ENCODE results near the gene LTF. TPM values are rescaled to one million over a fixed set of nuclear protein-coding genes. Genes with fewer than 3 reads are reported as not detected.
A peak's percentile ranks its signal among the peaks of the same experiment; 100 is the strongest.
"Not testable (repeated sequence)": the region's sequence is repeated elsewhere in the genome, so short reads cannot be mapped to it uniquely, and the experiment has no call there.

The LTF gene
- polyA plus RNA-seq, 6 donors from 2014 or later = 2.5 TPM; not detected in 5

DNA sequence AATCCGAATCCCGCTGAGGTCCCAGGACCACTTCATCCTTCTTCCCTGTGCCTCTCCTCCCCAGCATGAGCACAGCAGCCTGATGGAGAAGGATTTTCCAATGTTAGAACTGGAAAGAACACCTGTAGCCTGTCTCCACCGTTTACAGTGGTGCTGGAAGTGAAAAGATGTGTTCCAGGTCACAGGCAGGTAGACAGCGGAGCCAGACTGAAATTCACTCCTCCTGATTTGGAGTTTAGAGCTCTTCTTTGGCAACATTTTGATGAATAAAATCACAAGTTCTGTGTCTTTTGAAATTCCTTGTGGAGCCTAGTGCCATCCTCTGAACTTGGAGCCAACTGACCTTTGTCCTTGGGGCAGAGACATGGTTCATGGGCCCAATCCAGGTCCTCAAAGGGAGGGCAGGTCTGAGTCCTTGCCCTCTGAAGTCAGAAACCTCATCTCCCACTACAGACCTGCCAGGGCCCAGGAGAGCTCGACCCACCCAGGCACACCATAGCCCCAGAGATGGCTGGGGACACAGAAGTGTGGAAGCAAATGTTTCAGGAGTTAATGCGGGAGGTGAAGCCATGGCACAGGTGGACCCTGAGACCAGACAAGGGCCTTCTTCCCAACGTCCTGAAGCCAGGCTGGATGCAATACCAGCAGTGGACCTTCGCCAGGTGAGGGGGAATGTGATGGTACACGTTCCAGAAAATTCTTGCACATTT is 33.0 kb upstream of the LTF start, which contains the start of gene RTP3:
Gene RTP3, plus strand, starts transcription at position 421 of the 710 bp plus-strand sequence. Its CDS starts 87 bp downstream, at position 508.
- no peak for DNase-seq
- no peaks in the 10 kb centered on the region for H3K36me3 Mint-ChIP-seq
- peak within 1 kb of the TSS in 2 of 6 donors; percentile 33 to 35 for H3K27ac Mint-ChIP-seq
- ATAC-seq (ENCODE audit: low read depth in 2 of 2) = no peak
- H3K4me3 Mint-ChIP-seq = peak within 1 kb of the TSS in 2 of 8 donors; percentile 29 to 56
- peaks cover 17 to 40% (median 23%) of the 10 kb centered on the region in 3 donors for H3K4me1 Mint-ChIP-seq
- no peaks in the 10 kb centered on the region for H3K9me3 Mint-ChIP-seq
- H3K27me3 Mint-ChIP-seq = peaks cover 10 to 24% (median 18%) of the 10 kb centered on the region in 3 donors

DNA sequence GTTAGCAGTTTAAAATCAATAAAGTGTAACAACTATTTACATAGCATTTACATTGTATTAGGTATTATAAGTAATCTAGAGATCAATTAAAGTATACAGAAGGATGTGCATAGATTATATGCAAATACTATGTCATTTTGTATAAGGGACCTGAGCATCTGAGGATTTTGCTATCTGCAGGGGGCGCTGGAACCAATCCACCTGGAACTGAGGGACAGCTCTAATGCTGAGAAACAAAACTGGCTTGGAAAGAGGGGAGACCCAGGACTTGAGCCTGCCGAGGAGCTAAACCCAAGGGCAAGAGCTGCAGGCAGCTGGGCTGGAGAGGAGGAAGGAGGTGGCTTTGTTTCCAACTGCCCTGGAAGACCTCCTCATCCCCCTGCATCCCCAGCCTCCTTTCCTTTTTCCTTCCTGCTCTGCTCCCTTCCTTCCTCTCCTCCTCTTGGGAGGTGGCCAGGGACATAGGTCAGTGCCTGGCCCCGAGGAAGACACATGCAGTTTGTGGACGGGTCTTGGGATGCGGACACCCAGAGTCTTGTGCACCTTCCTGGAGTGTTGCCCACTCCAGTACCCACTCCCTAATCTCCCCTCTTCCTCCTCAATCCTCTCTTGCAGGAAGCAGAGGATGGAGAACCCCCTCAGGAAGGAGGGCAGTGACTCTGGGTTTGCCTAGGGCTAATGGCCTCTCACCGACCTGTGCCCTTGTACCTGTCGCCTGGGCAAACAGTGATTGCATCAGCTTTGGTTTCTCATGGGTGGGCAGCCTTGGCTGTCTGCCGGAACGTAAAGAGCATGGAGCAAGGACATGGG is 32.2 kb upstream of the LTF start:
- ATAC-seq (ENCODE audit: low read depth in 2 of 2) (peak; percentile 65 to 69), DNase-seq (peak; percentile 19)
- Mint-ChIP-seq H3K4me3 (peak overlapping the region in 2 of 8 donors; percentile 29 to 56), H3K27me3 (peaks cover 13 to 24% (median 18%) of the 10 kb centered on the region in 3 donors), H3K36me3 (no peaks in the 10 kb centered on the region), H3K4me1 (peaks cover 17 to 40% (median 22%) of the 10 kb centered on the region in 3 donors), H3K9me3 (no peaks in the 10 kb centered on the region), H3K27ac (peak overlapping the region in 1 of 6 donors; percentile 33)

DNA sequence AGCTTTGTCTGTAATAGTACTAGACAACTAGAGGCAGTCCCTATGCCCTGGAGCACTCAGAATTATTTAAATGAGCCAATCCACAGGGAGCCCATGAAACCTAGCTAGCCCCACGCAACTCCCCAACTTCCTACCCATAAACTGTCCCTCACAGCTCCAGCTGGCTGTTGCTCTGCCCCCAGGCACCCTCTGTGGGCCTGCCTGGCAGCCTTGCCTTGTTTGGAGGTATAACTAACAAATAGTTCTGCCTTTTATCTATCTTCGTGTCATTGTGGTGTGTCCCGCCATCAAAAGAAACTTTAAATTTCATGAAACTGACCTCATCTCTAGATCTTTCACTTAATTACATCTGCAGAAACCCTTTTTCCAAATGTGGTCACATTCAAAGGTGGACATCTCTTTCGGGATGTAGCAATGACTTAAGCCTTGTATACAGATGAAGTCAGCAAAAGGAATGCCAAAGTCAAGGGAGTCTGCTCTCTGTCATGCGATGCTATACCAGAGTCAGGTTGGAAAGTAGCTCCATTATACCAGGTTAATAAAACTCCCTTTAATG is 31.3 kb upstream of the LTF start:
- DNase-seq (no peak), ATAC-seq (ENCODE audit: low read depth in 2 of 2) (no peak)
- H3K4me1 Mint-ChIP-seq = peaks cover 9 to 31% (median 17%) of the 10 kb centered on the region in 3 donors
- no peaks in the 10 kb centered on the region for H3K36me3 Mint-ChIP-seq
- H3K4me3 Mint-ChIP-seq = no peak overlapping the region
- no peaks in the 10 kb centered on the region for H3K9me3 Mint-ChIP-seq
- H3K27me3 Mint-ChIP-seq = peaks cover 13 to 25% (median 24%) of the 10 kb centered on the region in 3 donors
- H3K27ac Mint-ChIP-seq = peak overlapping the region in 1 of 6 donors; percentile 82

DNA sequence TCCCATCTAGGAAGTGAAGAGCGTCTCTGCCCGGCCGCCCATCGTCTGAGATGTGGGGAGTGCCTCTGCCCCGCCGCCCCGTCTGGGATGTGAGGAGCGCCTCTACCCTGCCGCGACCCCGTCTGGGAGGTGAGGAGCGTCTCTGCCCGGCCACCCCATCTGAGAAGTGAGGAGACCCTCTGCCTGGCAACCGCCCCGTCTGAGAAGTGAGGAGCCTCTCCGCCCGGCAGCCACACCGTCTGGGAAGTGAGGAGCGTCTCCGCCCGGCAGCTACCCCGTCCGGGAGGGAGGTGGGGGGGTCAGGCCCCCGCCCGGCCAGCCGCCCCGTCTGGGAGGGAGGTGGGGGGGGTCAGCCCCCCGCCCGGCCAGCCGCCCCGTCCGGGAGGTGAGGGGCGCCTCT is 29.8 kb upstream of the LTF start:
- ATAC-seq (ENCODE audit: low read depth in 2 of 2); H3K9me3 Mint-ChIP-seq; DNase-seq; H3K27ac Mint-ChIP-seq; H3K36me3 Mint-ChIP-seq; H3K4me3 Mint-ChIP-seq: not testable (repeated sequence)
- H3K27me3 Mint-ChIP-seq = peaks cover 11 to 23% (median 20%) of the 10 kb centered on the region in 3 donors
- peaks cover 0 to 18% (median 13%) of the 10 kb centered on the region in 3 donors for H3K4me1 Mint-ChIP-seq

DNA sequence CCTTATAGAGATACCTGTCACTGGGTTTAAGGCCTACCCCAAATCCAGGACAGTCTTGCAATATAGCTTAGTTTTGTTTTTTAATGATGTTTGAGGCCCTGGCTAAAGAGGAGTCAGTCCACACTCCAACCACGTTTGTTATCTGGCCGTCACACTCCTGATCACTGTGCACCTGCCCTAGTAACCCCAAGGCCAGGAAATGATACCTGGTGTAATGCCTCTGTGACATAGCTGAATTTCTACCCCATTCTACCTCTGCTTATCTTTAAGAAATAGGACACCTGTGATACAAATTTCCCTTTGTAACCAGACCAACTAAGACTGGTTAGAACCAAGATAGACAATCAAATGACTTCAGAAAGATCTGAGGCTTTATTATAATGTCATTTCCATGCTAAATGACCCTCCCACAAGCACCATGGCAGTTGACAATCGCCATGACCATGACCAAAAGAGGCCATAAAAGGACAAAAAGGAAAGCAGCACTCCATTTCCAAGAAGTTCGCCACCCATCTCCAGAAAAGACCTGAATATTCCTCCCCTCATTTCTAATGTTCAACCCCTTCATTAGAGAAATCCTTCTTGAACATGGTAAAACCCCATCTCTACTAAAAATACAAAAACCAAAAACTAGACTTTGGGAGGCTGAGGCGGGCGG is 28.3 kb upstream of the LTF start:
- H3K4me3 Mint-ChIP-seq = no peak overlapping the region
- DNase-seq (no peak), ATAC-seq (ENCODE audit: low read depth in 2 of 2) (no peak)
- H3K9me3 Mint-ChIP-seq = no peaks in the 10 kb centered on the region
- H3K4me1 Mint-ChIP-seq = peaks cover 6 to 26% (median 18%) of the 10 kb centered on the region in 3 donors
- H3K27ac Mint-ChIP-seq = no peak overlapping the region
- H3K36me3 Mint-ChIP-seq = no peaks in the 10 kb centered on the region
- H3K27me3 Mint-ChIP-seq = peaks cover 10 to 15% (median 14%) of the 10 kb centered on the region in 3 donors

DNA sequence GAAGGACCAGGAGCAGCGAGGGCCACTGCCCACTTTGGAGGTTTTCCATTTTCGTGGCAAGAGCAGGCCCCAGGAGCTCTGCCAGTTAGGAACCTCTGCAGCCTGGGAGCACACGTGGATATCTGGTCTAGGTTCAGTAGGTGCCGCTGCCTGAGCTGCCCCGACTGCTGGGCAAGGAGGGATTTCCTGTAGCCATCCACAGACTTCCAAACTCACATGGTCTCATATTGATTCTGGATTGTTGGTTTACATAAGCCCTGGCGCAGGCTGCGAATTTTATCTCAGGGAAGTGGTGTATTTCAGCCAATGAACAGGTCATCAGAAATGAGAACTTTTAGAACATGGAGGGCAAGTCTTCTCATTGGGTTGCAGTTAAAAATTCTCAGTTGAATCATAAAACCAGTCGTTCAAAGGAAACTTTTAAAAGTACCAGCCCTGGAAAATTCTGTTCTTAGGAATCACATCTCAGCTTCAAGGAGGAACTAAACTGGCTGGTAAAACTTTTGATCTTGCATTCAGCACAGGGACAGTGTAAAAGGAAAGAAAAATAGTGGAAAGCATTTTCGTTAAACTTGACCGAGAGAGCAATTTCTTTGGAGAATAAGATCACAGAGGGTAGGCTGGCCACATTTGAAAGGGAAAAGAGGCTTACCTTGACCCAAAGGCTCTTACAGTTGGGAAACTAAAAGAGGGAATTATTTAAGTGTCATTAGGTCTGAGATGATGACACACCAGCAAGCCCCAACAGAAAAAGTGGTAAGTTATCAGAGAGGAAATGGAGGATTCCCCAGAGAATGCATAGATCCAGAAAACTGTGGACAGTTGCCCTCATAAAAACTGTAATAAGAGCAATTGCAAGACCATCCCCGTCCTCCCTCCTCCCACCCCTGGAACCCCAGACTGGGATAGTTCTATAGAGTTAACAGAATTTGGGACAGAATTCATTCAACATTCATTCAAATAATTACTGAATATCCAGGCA is 26.7 kb upstream of the LTF start:
- no peaks in the 10 kb centered on the region for H3K36me3 Mint-ChIP-seq
- no peak for DNase-seq
- peaks cover 6 to 14% (median 13%) of the 10 kb centered on the region in 3 donors for H3K27me3 Mint-ChIP-seq
- H3K27ac Mint-ChIP-seq = peak overlapping the region in 1 of 6 donors; percentile 45
- no peak overlapping the region for H3K4me3 Mint-ChIP-seq
- peaks cover 6 to 12% (median 9%) of the 10 kb centered on the region in 3 donors for H3K4me1 Mint-ChIP-seq
- H3K9me3 Mint-ChIP-seq = no peaks in the 10 kb centered on the region
- ATAC-seq (ENCODE audit: low read depth in 2 of 2) = no peak

DNA sequence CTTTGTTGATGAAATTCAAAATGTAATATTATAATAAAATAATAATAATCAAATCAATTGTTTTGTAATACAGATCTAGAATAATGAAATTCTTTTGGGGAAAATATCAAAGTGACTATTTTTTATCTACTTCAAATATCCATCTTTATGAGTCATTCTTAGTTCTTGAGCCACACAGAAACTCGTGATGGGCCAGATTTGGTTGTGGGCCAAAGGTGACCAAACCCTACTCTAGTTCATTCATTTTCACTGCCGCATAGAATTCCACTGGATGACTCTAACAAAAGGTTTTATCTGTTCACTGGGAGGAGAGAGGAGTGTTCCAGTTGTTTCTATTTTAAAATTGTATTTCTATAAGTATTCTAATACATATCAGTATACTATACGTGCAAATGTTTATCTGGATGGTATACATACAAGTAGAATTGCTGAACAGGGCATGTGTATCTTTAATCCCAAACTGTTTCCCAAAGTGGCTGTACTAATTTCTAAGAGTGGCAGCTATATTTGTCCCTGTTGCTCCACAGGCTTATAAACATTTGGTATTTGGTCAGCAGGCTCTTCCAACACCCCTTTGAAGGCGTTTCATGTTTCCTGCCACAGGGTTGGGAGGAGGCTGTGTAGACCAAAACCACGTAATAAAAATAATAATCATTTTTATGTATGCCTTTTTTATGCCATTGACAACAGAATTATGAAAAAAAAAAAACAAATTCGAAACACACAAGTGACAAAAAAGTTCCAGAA is 25.8 kb upstream of the LTF start:
- H3K36me3 Mint-ChIP-seq = no peaks in the 10 kb centered on the region
- peaks cover 6 to 11% (median 9%) of the 10 kb centered on the region in 3 donors for H3K4me1 Mint-ChIP-seq
- peaks cover 6 to 14% (median 13%) of the 10 kb centered on the region in 3 donors for H3K27me3 Mint-ChIP-seq
- H3K9me3 Mint-ChIP-seq = no peaks in the 10 kb centered on the region
- ATAC-seq (ENCODE audit: low read depth in 2 of 2) (no peak), DNase-seq (no peak)
- no peak overlapping the region for H3K4me3 Mint-ChIP-seq
- no peak overlapping the region for H3K27ac Mint-ChIP-seq

DNA sequence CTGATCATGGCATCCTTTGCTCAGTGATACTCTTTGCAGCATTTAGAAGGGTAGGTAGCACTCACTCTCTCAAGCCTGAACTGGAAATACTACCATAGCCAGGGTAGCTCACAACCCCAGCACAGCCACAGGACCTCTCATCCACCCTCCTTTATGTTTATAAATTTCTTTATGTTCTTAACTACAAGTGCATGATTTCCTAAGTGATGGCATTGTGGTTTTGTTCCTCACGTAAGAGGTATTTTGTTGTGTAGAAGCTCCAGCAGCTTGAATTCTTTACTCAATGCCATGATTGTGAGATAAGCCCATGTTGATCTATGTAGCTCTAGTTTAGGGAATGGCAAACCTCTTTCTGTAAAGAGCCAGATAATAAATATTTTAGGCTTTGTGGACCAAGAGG is 25.2 kb upstream of the LTF start:
- no peak for ATAC-seq (ENCODE audit: low read depth in 2 of 2)
- Mint-ChIP-seq H3K27me3 (peaks cover 6 to 14% (median 13%) of the 10 kb centered on the region in 3 donors), H3K27ac (no peak overlapping the region), H3K4me1 (peaks cover 6 to 11% (median 9%) of the 10 kb centered on the region in 3 donors), H3K9me3 (no peaks in the 10 kb centered on the region), H3K4me3 (peak overlapping the region in 1 of 8 donors; percentile 69), H3K36me3 (no peaks in the 10 kb centered on the region)
- DNase-seq = no peak

DNA sequence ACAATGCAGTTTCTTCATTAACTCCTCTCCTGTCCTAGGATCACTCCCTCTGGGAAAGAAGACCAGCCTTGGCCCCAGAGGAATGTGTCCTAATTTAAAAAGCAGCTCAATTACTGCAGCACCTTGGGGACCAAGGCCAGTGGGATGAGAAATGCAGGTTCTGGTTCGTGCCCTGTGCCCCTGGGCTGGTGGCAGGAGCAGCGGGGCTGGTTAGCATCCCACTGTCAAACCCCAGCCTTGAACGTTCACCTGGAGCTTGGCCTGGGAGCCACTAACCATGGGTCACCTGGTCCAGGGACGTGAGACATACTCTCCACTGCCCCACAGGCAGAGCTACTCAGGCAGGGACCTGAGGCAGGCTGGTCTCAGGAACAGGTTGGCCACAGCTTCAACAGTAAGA is 24.7 kb upstream of the LTF start:
- Mint-ChIP-seq H3K4me3 (peak overlapping the region in 4 of 8 donors; percentile 20 to 62 (median 24)), H3K36me3 (no peaks in the 10 kb centered on the region), H3K4me1 (peaks cover 6 to 11% (median 9%) of the 10 kb centered on the region in 3 donors), H3K27ac (peak overlapping the region in 1 of 6 donors; percentile 62), H3K9me3 (no peaks in the 10 kb centered on the region), H3K27me3 (peaks cover 6 to 14% (median 13%) of the 10 kb centered on the region in 3 donors)
- DNase-seq = no peak
- ATAC-seq (ENCODE audit: low read depth in 2 of 2) = no peak

DNA sequence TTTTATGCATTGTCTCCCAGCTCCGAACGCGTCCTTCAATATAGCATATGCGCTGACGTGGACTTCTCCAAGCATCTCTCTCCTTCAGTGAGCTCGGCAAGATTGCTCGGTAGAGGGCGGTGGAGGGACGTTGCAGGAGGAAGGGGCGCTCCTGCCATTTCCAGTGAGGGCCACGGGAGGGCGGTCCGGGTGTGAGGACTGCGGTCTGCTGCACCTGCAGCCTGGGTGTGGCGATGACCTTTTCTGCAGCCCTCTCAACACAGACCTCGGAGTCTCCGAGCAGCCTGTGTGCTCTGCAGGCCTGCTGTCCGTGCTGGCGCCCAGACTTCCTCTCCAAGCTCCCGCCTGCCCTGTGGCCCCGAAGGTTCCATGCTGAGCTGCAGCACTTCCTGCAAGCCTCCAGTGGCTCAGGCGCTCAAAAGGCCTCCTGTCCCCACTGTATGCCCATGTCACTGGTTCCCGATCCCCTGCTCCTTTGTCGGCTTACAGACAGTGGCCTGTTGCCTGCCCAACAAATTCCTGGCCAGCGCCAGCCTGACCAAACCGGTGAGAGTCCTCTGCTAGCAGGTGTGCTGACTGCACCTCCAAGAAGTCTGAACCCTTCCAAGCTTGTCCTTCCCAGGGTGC is 24.1 kb upstream of the LTF start:
- DNase-seq = peak; percentile 91
- H3K4me3 Mint-ChIP-seq = peak overlapping the region in 6 of 8 donors; percentile 21 to 62 (median 39)
- H3K4me1 Mint-ChIP-seq = peaks cover 6 to 11% (median 9%) of the 10 kb centered on the region in 3 donors
- H3K27ac Mint-ChIP-seq = peak overlapping the region in 3 of 6 donors; percentile 15 to 62 (median 30)
- no peaks in the 10 kb centered on the region for H3K36me3 Mint-ChIP-seq
- ATAC-seq (ENCODE audit: low read depth in 2 of 2) = peak; percentile 97 to 99
- no peaks in the 10 kb centered on the region for H3K9me3 Mint-ChIP-seq
- peaks cover 6 to 14% (median 13%) of the 10 kb centered on the region in 3 donors for H3K27me3 Mint-ChIP-seq

DNA sequence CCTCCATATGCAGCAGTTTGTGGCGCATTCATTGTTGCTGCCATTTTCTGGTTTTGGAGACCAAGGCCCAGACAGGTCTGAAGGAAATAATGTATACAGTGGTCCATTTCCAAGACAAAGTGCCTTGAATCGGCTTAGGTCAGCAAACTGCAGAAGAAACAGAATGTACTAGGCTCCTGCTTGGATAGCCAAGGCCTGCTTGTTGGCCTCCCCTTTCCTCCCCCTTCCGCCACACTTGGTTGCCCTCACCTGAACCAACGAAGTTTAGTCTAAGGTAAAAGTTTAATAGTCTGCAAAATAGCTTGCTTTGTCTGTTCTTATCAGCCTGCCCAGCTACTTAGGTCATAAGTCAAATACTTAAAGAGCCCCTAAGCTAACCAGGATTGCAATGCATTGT is 21.1 kb upstream of the LTF start:
- H3K27ac Mint-ChIP-seq = no peak overlapping the region

More for the DNA sequence above, 21.1 kb upstream of the LTF start:
- ATAC-seq (ENCODE audit: low read depth in 2 of 2) = no peak
- Mint-ChIP-seq H3K4me3 (no peak overlapping the region), H3K36me3 (no peaks in the 10 kb centered on the region), H3K9me3 (no peaks in the 10 kb centered on the region), H3K4me1 (peaks cover 6 to 11% (median 9%) of the 10 kb centered on the region in 3 donors), H3K27me3 (peaks cover 9 to 15% (median 10%) of the 10 kb centered on the region in 3 donors)
- DNase-seq = no peak

All from naive B cell (primary cell).